ENCODE measurements around the gene STAP2. TPM values are rescaled to one million over a fixed set of nuclear protein-coding genes. Genes with fewer than 3 reads are reported as not detected.

STAP2 gene
- total and polyA plus RNA-seq, 9 of the 15 experiments (the other 6 are each of a cell fraction or from before 2014, with no cell fraction given), result 1.2 to 9.8 (median 4.5) TPM

DNA sequence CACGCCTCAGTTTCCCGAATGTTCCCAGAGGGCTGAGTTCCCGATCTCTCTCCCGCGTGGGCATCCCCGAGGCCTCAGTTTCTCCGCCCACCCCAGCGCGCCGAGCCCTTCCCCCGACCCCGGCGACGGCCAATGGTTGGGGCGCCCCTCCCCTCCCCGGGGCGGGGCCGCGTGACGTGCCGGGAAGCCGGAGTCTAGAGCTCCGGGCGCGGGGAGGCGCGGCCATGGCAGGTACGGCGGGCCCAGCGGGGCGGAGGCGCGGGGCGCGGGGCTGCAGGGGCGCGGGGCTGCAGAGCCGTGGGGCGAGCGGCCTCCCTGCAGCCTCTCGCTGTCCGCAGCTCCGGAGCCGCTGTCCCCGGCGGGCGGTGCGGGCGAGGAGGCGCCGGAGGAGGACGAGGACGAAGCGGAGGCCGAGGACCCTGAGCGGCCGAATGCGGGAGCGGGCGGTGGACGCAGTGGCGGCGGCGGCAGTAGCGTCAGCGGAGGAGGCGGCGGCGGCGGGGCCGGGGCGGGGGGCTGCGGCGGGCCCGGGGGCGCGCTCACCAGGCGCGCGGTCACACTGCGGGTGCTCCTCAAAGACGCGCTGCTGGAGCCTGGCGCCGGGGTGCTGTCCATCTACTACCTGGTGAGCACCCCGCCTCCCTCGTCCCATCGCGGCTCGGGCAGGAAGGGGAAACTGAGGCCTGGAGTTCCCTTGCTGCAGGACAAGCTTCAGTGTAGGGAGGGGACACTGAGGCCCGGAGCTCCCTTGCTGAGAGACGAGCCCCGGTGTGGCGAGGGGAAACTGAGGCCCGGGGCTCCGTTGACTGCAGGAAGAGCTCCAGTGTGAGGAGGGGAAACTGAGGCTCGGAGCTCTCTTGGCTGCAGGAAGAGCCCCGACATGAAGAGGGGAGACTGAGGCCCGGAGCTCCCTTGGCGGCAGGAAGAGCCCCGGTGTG is 5.0 kb upstream of the STAP2 start, which contains the start of gene MPND:
Gene MPND, plus strand, starts transcription at position 193 of the 938 bp plus-strand sequence. Its CDS starts 32 bp downstream, at position 225.
- in situ Hi-C loops (cut with MboI), result loop anchor here (10.0 kb wide), 1 partner anchor 69 kb away; the partner anchor contains the start of gene SHD
- H3K27ac ChIP-seq (ENCODE audit: extremely low read depth, low read depth, low read length), result peak within 1 kb of the TSS; percentile 89
- H3K4me1 ChIP-seq (replicated peaks in 1 of 2; ENCODE audit: control insufficient read depth in 2 of 2, insufficient read depth in 2 of 2, low read length in 2 of 2), result peaks cover 10 to 33% of the 10 kb centered on the region in 2 experiments; a peak in 4 of 5 replicates
- TSS peak; percentile 38 for BruUV-seq (replicated peaks)
- WGBS (ENCODE audit: insufficient coverage, low coverage, missing lambda C conversion rate), result 8% methylated on average over 47 of the region's 101 CpGs
- H2AFZ ChIP-seq (ENCODE audit: low read depth, low read length), result peak within 1 kb of the TSS; percentile 99
- H3K4me2 ChIP-seq (ENCODE audit: insufficient read depth, low read length), result peak within 1 kb of the TSS; percentile 98
- no peaks in the 10 kb centered on the region for H3K9me3 ChIP-seq (replicated peaks; ENCODE audit: control insufficient read depth, insufficient read depth, low read depth, low read length)
- CTCF ChIA-PET (ENCODE audit: low intra/inter-chr PET ratio), result interaction anchor here (1.2 kb wide), 1 partner anchor 76 kb away, joined by 5 read pairs; no protein-coding TSS in a partner anchor
- peaks cover 11% of the 10 kb centered on the region; the same call in 2 of the 3 replicates for H3K36me3 ChIP-seq (ENCODE audit: control insufficient read depth, insufficient read depth, low read length)
- H3K79me2 ChIP-seq (ENCODE audit: control insufficient read depth, insufficient read depth, low read length), result peaks cover 7% of the 10 kb centered on the region
- peak within 1 kb of the TSS; percentile 77 for H3K4me3 ChIP-seq
- no peaks in the 10 kb centered on the region for H4K20me1 ChIP-seq (replicated peaks; ENCODE audit: control insufficient read depth, insufficient read depth, low read length)
- H3K9ac ChIP-seq (ENCODE audit: insufficient read depth in 1 of 2, low read depth in 2 of 2, low read length in 2 of 2), result peak within 1 kb of the TSS; percentile 81 to 95
- H3K27me3 ChIP-seq (ENCODE audit: control insufficient read depth in 2 of 2, insufficient read depth in 2 of 2, low read length in 2 of 2), result no peaks in the 10 kb centered on the region
- no peaks in the 10 kb centered on the region for H3K9me1 ChIP-seq (ENCODE audit: control insufficient read depth, insufficient read depth, low read length)
- no peak for FAIRE-seq
- peak; percentile 86 for ATAC-seq
- intact Hi-C loops (cut with micrococcal nuclease), result loop anchor here (2.0 kb wide), 1 partner anchor 59 kb away; the partner anchor contains the start of gene CHAF1A
- DNase-seq (ENCODE audit: extremely low read depth in 1 of 4, low spot score in 3 of 4), result peak; percentile 85 to 92 (median 88)
- POLR2A ChIA-PET, result interaction anchor here (0.6 to 2.9 kb wide), 16 partner anchors 9 to 97 kb away, joined by 3 to 24 read pairs (median 5); partner anchors contain the start of gene YJU2
- TF ChIP-seq OTX1 (CRISPR knock-in tag; IDR thresholded peaks at IDR 0.05) (0 out of 2 replicates have a peak, but pooled peaks have one; percentile 6), BCOR (IDR thresholded peaks at IDR 0.05) (peak; percentile 97), JUND (IDR thresholded peaks at IDR 0.05; ENCODE audit: borderline replicate concordance, low read depth, low read length) (no peak), JUND (tag; IDR thresholded peaks at IDR 0.05; ENCODE audit: borderline replicate concordance, low read depth, low read length) (no peak), PHF20 (IDR thresholded peaks at IDR 0.05; ENCODE audit: partially characterized antibody) (no peak), ZNF263 (CRISPR knock-in tag; IDR thresholded peaks at IDR 0.05; ENCODE audit: borderline replicate concordance) (peak; percentile 76), EP400 (IDR thresholded peaks at IDR 0.05) (peak; percentile 4; the same call in 1 of the 2 replicates), HMG20B (CRISPR knock-in tag; IDR thresholded peaks at IDR 0.05) (no peak), ZNF431 (CRISPR knock-in tag; IDR thresholded peaks at IDR 0.05) (0 out of 2 replicates have a peak, but pooled peaks have one; percentile 22), KAT7 (CRISPR knock-in tag; IDR thresholded peaks at IDR 0.05; ENCODE audit: borderline replicate concordance) (peak; percentile 14; the same call in 1 of the 2 replicates), CCNT2 (IDR thresholded peaks at IDR 0.05; ENCODE audit: borderline replicate concordance, extremely low read depth, insufficient read length, low read depth, low read length) (peak; percentile 55), YY1 (IDR thresholded peaks at IDR 0.05; ENCODE audit: borderline replicate concordance in 1 of 3, control insufficient read depth in 1 of 3, extremely low read depth in 1 of 3, insufficient read depth in 3 of 3, insufficient read length in 1 of 3, insufficient replicate concordance in 2 of 3, low read depth in 1 of 3, low read length in 2 of 3) (peak in 2 of 3 experiments; percentile 74 to 85)
- TF ChIP-seq, protein P1, sequence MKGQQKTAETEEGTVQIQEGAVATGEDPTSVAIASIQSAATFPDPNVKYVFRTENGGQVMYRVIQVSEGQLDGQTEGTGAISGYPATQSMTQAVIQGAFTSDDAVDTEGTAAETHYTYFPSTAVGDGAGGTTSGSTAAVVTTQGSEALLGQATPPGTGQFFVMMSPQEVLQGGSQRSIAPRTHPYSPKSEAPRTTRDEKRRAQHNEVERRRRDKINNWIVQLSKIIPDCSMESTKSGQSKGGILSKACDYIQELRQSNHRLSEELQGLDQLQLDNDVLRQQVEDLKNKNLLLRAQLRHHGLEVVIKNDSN (CRISPR knock-in tag; IDR thresholded peaks at IDR 0.05), result peak; percentile 65
- TF ChIP-seq, protein P2, sequence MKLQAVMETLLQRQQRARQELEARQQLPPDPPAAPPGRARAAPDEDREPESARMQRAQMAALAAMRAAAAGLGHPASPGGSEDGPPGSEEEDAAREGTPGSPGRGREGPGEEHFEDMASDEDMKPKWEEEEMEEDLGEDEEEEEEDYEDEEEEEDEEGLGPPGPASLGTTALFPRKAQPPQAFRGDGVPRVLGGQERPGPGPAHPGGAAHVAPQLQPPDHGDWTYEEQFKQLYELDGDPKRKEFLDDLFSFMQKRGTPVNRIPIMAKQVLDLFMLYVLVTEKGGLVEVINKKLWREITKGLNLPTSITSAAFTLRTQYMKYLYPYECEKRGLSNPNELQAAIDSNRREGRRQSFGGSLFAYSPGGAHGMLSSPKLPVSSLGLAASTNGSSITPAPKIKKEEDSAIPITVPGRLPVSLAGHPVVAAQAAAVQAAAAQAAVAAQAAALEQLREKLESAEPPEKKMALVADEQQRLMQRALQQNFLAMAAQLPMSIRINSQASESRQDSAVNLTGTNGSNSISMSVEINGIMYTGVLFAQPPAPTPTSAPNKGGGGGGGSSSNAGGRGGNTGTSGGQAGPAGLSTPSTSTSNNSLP (IDR thresholded peaks at IDR 0.05; ENCODE audit: borderline replicate concordance, low read depth, low read length), result no peak
- TF ChIP-seq, protein P3, sequence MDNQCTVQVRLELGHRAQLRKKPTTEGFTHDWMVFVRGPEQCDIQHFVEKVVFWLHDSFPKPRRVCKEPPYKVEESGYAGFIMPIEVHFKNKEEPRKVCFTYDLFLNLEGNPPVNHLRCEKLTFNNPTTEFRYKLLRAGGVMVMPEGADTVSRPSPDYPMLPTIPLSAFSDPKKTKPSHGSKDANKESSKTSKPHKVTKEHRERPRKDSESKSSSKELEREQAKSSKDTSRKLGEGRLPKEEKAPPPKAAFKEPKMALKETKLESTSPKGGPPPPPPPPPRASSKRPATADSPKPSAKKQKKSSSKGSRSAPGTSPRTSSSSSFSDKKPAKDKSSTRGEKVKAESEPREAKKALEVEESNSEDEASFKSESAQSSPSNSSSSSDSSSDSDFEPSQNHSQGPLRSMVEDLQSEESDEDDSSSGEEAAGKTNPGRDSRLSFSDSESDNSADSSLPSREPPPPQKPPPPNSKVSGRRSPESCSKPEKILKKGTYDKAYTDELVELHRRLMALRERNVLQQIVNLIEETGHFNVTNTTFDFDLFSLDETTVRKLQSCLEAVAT (IDR thresholded peaks at IDR 0.05), result no peak
